ENCODE measurements around the gene TRHDE. TPM values are rescaled to one million over a fixed set of nuclear protein-coding genes. Genes with fewer than 3 reads are reported as not detected.

TRHDE gene
- total RNA-seq, 4 donors from 2014 or later, result under 0.01 to 0.95 (median 0.50) TPM; not detected in 1

DNA sequence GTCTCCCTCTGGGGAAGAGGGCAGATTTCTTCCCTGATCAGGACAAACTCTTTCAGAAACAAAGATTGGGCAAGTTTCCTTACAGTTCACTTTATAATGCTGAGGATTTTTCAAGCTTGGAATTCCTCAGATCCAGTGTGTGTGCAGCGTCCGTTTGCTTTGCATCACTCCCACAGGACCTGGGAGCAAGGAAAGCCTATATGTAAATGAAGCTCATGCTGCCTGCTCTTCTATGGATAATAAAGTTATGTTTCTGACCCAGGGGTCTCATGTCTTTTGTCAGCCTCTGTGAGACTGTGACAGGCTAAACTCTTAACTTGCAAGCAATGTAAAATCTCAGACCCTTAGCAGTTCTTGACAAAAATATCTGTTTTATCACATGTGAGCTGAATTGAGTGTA is 41.6 kb downstream of the TRHDE start:
- TF ChIP-seq POLR2A (IDR thresholded peaks at IDR 0.05) (no peak), CTCF (IDR thresholded peaks at IDR 0.05) (no peak)
- intact Hi-C loops (cut with DNase I), result no loop called here
- WGBS, 2 donors, result 37% methylated on average over 2 of the region's 2 CpGs
- Histone ChIP-seq H3K27ac (no peak overlapping the region), H3K36me3 (no peaks in the 10 kb centered on the region), H3K9me3 (no peaks in the 10 kb centered on the region), H3K27me3 (no peaks in the 10 kb centered on the region), H3K4me1 (no peaks in the 10 kb centered on the region), H3K4me3 (no peak overlapping the region)
- DNase-seq, result no peak

- Histone ChIP-seq H3K27ac (no peak overlapping the region), H3K4me3 (no peak overlapping the region), H3K4me1 (no peaks in the 10 kb centered on the region), H3K36me3 (no peaks in the 10 kb centered on the region), H3K9me3 (no peaks in the 10 kb centered on the region), H3K27me3 (no peaks in the 10 kb centered on the region)
- WGBS, 2 donors, result 97 to 98% methylated on average over 3 of the region's 3 CpGs
- no peak for DNase-seq
- intact Hi-C loops (cut with DNase I), result no loop called here
- no peak for TF ChIP-seq POLR2A (IDR thresholded peaks at IDR 0.05)
- no peak for TF ChIP-seq CTCF (IDR thresholded peaks at IDR 0.05)
These were observed 43.7 kb downstream of the TRHDE start for GRCh38 chr12:72315858-72316257.

DNA sequence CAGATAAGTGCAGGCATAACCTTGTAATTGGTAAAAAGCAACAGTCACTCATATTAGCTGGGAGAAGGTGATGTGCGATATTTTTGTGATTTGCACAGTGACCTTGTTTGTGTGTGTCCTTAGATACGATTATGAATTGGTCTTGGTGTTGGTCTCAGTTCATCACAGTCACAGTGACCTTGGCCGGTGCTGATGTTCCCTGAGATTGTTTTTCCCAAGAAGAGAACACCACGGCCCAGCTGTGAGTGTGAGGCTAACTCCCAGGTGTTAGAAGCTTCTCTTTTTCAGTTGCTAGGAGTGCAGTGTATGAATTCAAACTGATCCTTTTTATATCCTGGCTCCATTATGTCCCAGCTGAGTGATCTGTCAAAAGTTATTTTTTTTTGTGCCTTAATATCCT is 46.2 kb downstream of the TRHDE start:
- intact Hi-C loops (cut with DNase I), result no loop called here
- Histone ChIP-seq H3K4me3 (no peak overlapping the region), H3K36me3 (no peaks in the 10 kb centered on the region), H3K9me3 (no peaks in the 10 kb centered on the region), H3K4me1 (no peaks in the 10 kb centered on the region), H3K27me3 (no peaks in the 10 kb centered on the region), H3K27ac (no peak overlapping the region)
- TF ChIP-seq POLR2A (IDR thresholded peaks at IDR 0.05) (no peak), CTCF (IDR thresholded peaks at IDR 0.05) (no peak)
- DNase-seq, result no peak
- 72 to 87% methylated on average over 4 of the region's 4 CpGs for WGBS, 2 donors

- TF ChIP-seq POLR2A (IDR thresholded peaks at IDR 0.05), result no peak
- no peak for TF ChIP-seq CTCF (IDR thresholded peaks at IDR 0.05)
- H3K9me3 ChIP-seq, result no peaks in the 10 kb centered on the region
- no peaks in the 10 kb centered on the region for H3K36me3 ChIP-seq
- no peaks in the 10 kb centered on the region for H3K4me1 ChIP-seq
- no peak overlapping the region for H3K4me3 ChIP-seq
- intact Hi-C loops (cut with DNase I), result no loop called here
- DNase-seq, result no peak
- 70 to 75% methylated on average over 1 of the region's 1 CpG for WGBS, 2 donors
- H3K27ac ChIP-seq, result no peak overlapping the region
- no peaks in the 10 kb centered on the region for H3K27me3 ChIP-seq
These were observed 51.7 kb downstream of the TRHDE start for GRCh38 chr12:72323881-72324280.

GRCh38 chr12:72330301-72330700 is 58.1 kb downstream of the TRHDE start:
- H3K4me3 ChIP-seq, result no peak overlapping the region
- TF ChIP-seq CTCF (IDR thresholded peaks at IDR 0.05) (no peak), POLR2A (IDR thresholded peaks at IDR 0.05) (no peak)
- H3K4me1 ChIP-seq, result no peaks in the 10 kb centered on the region
- no peak for DNase-seq
- no peak overlapping the region for H3K27ac ChIP-seq
- 67 to 82% methylated on average over 9 of the region's 9 CpGs for WGBS, 2 donors
- H3K36me3 ChIP-seq, result no peaks in the 10 kb centered on the region
- no peaks in the 10 kb centered on the region for H3K27me3 ChIP-seq
- no peaks in the 10 kb centered on the region for H3K9me3 ChIP-seq
- intact Hi-C loops (cut with DNase I), result no loop called here
